RWPE2 (cell line): ENCODE measurements around the gene CMC1.
A peak's percentile ranks its signal among the peaks of the same experiment; 100 is the strongest.

Experiments
- ATAC-seq: fragments of 200-7000 bp; cut with Tn5 transposase; 3 replicates; pipeline ENCODE4 v1.9.1; 2021; ENCODE audit warnings: low read depth
- DNase-seq: peaks from one replicate; pipeline ENCODE4 v3.0.0-alpha.2; 2020; ENCODE audit warnings: low spot score
- H3K27ac ChIP-seq: fragments of 450-650 bp; 2 replicates; pipeline ENCODE4 v1.5.1; 2017; ENCODE audit warnings: mild to moderate bottlenecking; ENCODE audit not compliant: poor library complexity, severe bottlenecking
- H3K27me3 ChIP-seq: fragments of 250-450 bp; sonication (Bioruptor Pico); 2 replicates; pipeline ENCODE4 v1.5.1; 2021; ENCODE audit warnings: mild to moderate bottlenecking, moderate library complexity; ENCODE audit not compliant: insufficient read depth, poor library complexity, severe bottlenecking
- H3K36me3 ChIP-seq: fragments of 250-450 bp; sonication (Bioruptor Pico); 2 replicates; pipeline ENCODE4 v1.5.1; 2020; ENCODE audit warnings: low read depth, mild to moderate bottlenecking, moderate library complexity
- H3K4me1 ChIP-seq: fragments of 250-450 bp; sonication (Bioruptor Pico); 2 replicates; pipeline ENCODE4 v1.5.1; 2021; ENCODE audit warnings: mild to moderate bottlenecking, moderate library complexity; ENCODE audit not compliant: insufficient read depth, poor library complexity, severe bottlenecking
- H3K4me3 ChIP-seq: fragments of 250-450 bp; sonication (Bioruptor Pico); 2 replicates; pipeline ENCODE4 v1.5.1; 2021; ENCODE audit warnings: mild to moderate bottlenecking, moderate library complexity; ENCODE audit not compliant: severe bottlenecking
- H3K9me3 ChIP-seq: fragments of 250-450 bp; sonication (Bioruptor Pico); 2 replicates; pipeline ENCODE4 v1.5.1; 2021; ENCODE audit warnings: mild to moderate bottlenecking, moderate library complexity; ENCODE audit not compliant: severe bottlenecking
- TF ChIP-seq, protein P1 (sequence below): fragments of 450-650 bp; IDR thresholded peaks from one replicate; pipeline ENCODE4 v1.5.1; 2017; ENCODE audit warnings: mild to moderate bottlenecking, moderate library complexity; ENCODE audit not compliant: poor library complexity, severe bottlenecking

CMC1 gene

DNA sequence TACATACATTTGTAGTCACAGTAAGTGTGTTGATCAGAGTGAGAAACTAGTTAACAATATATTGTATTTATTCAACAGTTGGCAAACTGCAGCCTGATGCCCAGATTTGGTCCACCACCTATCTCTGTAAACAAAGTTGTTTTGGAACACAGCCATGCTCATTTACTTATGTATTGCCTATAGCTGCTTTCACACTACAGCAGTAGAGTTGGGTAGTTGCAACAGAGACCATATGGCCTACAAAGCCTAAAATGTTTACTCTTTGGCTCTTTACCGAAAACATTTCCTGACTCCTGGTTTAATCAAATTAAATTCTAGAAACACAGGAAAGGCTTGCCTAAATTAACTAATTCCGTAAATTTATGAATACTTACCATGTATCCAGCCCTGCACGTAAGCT lies 39.4 kb downstream of the CMC1 start:
- H3K4me3 ChIP-seq = no peak overlapping the region
- no peak for ATAC-seq
- no peaks in the 10 kb centered on the region for H3K4me1 ChIP-seq
- peaks cover 10% of the 10 kb centered on the region; the same call in 1 of the 2 replicates for H3K36me3 ChIP-seq
- H3K27me3 ChIP-seq = no peaks in the 10 kb centered on the region
- H3K27ac ChIP-seq = no peak overlapping the region
- TF ChIP-seq, protein P1, sequence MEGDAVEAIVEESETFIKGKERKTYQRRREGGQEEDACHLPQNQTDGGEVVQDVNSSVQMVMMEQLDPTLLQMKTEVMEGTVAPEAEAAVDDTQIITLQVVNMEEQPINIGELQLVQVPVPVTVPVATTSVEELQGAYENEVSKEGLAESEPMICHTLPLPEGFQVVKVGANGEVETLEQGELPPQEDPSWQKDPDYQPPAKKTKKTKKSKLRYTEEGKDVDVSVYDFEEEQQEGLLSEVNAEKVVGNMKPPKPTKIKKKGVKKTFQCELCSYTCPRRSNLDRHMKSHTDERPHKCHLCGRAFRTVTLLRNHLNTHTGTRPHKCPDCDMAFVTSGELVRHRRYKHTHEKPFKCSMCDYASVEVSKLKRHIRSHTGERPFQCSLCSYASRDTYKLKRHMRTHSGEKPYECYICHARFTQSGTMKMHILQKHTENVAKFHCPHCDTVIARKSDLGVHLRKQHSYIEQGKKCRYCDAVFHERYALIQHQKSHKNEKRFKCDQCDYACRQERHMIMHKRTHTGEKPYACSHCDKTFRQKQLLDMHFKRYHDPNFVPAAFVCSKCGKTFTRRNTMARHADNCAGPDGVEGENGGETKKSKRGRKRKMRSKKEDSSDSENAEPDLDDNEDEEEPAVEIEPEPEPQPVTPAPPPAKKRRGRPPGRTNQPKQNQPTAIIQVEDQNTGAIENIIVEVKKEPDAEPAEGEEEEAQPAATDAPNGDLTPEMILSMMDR = no peak
- H3K9me3 ChIP-seq = no peaks in the 10 kb centered on the region
- DNase-seq = no peak

GRCh38 chr3:28286595-28286994 lies 45.2 kb downstream of the CMC1 start:
- Histone ChIP-seq H3K9me3 (no peaks in the 10 kb centered on the region), H3K4me1 (no peaks in the 10 kb centered on the region), H3K36me3 (peaks cover 10% of the 10 kb centered on the region), H3K4me3 (no peak overlapping the region), H3K27ac (no peak overlapping the region), H3K27me3 (no peaks in the 10 kb centered on the region)
- TF ChIP-seq, protein P1 = peak; percentile 72
- ATAC-seq (peak; percentile 78), DNase-seq (no peak)

DNA sequence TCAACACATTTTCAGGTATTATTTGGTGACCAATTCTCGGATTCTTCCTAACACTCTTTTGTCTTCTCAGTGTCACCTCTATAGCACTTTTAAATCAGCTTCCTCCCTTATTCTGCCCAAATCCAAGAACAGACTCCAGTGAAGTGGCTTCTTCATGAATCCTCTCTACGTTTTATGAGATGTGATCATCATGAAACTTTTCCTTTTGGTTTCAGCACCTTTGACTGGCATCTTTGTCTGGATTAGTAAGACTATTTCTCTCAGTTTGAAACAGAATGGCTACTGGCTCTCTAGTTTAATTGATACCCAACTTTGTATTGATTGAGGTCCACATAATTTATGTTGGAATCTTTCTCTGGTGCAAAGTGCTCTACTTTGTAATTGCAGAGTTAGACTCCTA lies 45.6 kb downstream of the CMC1 start:
- Histone ChIP-seq H3K4me1 (no peaks in the 10 kb centered on the region), H3K27me3 (no peaks in the 10 kb centered on the region), H3K9me3 (no peaks in the 10 kb centered on the region), H3K27ac (no peak overlapping the region), H3K36me3 (peaks cover 10% of the 10 kb centered on the region), H3K4me3 (no peak overlapping the region)
- TF ChIP-seq, protein P1 = no peak
- DNase-seq (no peak), ATAC-seq (no peak)

DNA sequence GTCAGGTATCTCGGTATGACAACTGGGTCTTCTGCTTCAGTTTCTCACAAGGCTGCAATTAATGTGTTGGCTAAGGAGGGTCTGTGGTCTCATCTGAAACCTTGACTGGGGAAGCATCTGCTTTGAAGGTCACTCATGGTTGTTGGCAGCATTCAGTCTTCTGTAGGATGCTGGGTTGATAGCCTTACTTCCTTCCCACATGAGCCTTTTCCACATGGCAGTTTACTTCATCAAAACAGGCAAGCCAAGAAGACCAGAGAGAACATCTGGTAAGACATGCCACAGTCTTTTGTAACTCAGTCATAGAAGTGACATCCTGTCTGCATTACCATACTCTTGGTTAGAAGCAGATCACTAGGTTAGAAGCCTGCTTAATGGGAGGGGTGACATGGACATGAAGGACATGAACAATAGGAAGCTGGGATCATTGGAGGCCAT lies 49.5 kb downstream of the CMC1 start:
- no peak overlapping the region for H3K27ac ChIP-seq
- no peaks in the 10 kb centered on the region for H3K4me1 ChIP-seq
- DNase-seq (no peak), ATAC-seq (no peak)
- H3K9me3 ChIP-seq = no peaks in the 10 kb centered on the region
- H3K27me3 ChIP-seq = no peaks in the 10 kb centered on the region
- H3K4me3 ChIP-seq = no peak overlapping the region
- peaks cover 7% of the 10 kb centered on the region for H3K36me3 ChIP-seq
- TF ChIP-seq, protein P1 = no peak

- ATAC-seq (no peak), DNase-seq (no peak)
- H3K27me3 ChIP-seq = no peaks in the 10 kb centered on the region
- no peaks in the 10 kb centered on the region for H3K9me3 ChIP-seq
- H3K4me1 ChIP-seq = no peaks in the 10 kb centered on the region
- H3K27ac ChIP-seq = no peak overlapping the region
- TF ChIP-seq, protein P1 = no peak
- H3K4me3 ChIP-seq = no peak overlapping the region
- H3K36me3 ChIP-seq = peaks cover 7% of the 10 kb centered on the region
These were observed 50.2 kb downstream of the CMC1 start for GRCh38 chr3:28291577-28291976.
